SK-N-SH (cell line): ENCODE data around the gene CFAP210. TPM values are rescaled to one million over a fixed set of nuclear protein-coding genes. Genes with fewer than 3 reads are reported as not detected.

ENCODE experiments used
- CTCF ChIA-PET: fragments of 300-600, 350-600 bp; formaldehyde crosslinking; extraction: SDS; loops from one replicate; lab custom pipeline; 2021; lab: Yijun Ruan, JAX
- POLR2A ChIA-PET: fragments of 350-600 bp; sonication (Branson Sonifier 250); formaldehyde crosslinking; extraction: SDS; loops from one replicate; lab custom pipeline; 2020; ENCODE audit warnings: antibody characterized with exemption, inconsistent platforms; lab: Yijun Ruan, JAX
- DNase-seq: peaks from one replicate; pipeline ENCODE4 v3.0.0; 2012
- H2AFZ ChIP-seq: fragments of 200-600 bp; sonication (generic); 2 replicates; pipeline ENCODE4 v1.8.1; 2016; ENCODE audit warnings: antibody characterized with exemption, mild to moderate bottlenecking, low read depth
- H3F3A ChIP-seq: fragments of 200-600 bp; sonication (generic); replicated peaks from 2 replicates; pipeline ENCODE3; 2016; ENCODE audit warnings: antibody characterized with exemption, mild to moderate bottlenecking; ENCODE audit not compliant: insufficient read depth
- H3K27ac ChIP-seq, 2 experiments: fragments of 200-500 bp in 1 of 2; fragments of 200-600 bp in 1 of 2; sonication (Bioruptor generic) in 1 of 2; sonication (generic), shearing (Covaris generic) in 1 of 2; 2 replicates each; pipeline versions ENCODE4 v1.5.1 to v1.6.1; 2014 to 2016; ENCODE audit warnings: low read depth in 2 of 2, inconsistent platforms in 1 of 2, low read length in 1 of 2, mild to moderate bottlenecking in 1 of 2, mixed read lengths in 1 of 2
- H3K27me3 ChIP-seq: fragments of 200-600 bp; sonication (generic), shearing (Covaris generic); 2 replicates; pipeline ENCODE4 v1.6.1; 2016; ENCODE audit warnings: mixed run types; ENCODE audit not compliant: insufficient read depth
- H3K36me3 ChIP-seq, 2 experiments: fragments of 200-500 bp in 1 of 2; fragments of 200-600 bp in 1 of 2; sonication (Bioruptor generic) in 1 of 2; sonication (generic) in 1 of 2; replicated peaks in 1 of 2; 2 replicates each; pipeline versions ENCODE3 to v1.5.1; 2014 to 2016; ENCODE audit warnings: low read length in 1 of 2, mild to moderate bottlenecking in 1 of 2; ENCODE audit not compliant: insufficient read depth in 2 of 2, control insufficient read depth in 1 of 2
- H3K4me1 ChIP-seq, 2 experiments: fragments of 200-500 bp in 1 of 2; fragments of 200-600 bp in 1 of 2; sonication (Bioruptor generic) in 1 of 2; sonication (generic), shearing (Covaris generic) in 1 of 2; 2 replicates each; pipeline versions ENCODE4 v1.5.1 to v1.6.1; 2014 to 2016; ENCODE audit warnings: low read depth in 1 of 2, low read length in 1 of 2, mixed run types in 1 of 2; ENCODE audit not compliant: insufficient read depth in 2 of 2, control insufficient read depth in 1 of 2
- H3K4me2 ChIP-seq: fragments of 200-600 bp; sonication (generic), shearing (Covaris generic); 2 replicates; pipeline ENCODE4 v1.6.1; 2017; ENCODE audit warnings: mixed run types
- H3K4me3 ChIP-seq, 2 experiments: fragments of 200-500 bp in 1 of 2; fragments of 200-600 bp in 1 of 2; sonication (Bioruptor generic) in 1 of 2; sonication (generic), shearing (Covaris generic) in 1 of 2; 2 replicates each; pipeline versions ENCODE4 v1.5.1 to v1.8.1; 2014 to 2016; ENCODE audit warnings: low read depth in 2 of 2, inconsistent platforms in 1 of 2, low read length in 1 of 2, mild to moderate bottlenecking in 1 of 2, mixed read lengths in 1 of 2, moderate library complexity in 1 of 2
- H3K79me2 ChIP-seq: fragments of 200-600 bp; sonication (generic); 2 replicates; pipeline ENCODE4 v1.8.1; 2017; ENCODE audit warnings: mild to moderate bottlenecking; ENCODE audit not compliant: insufficient read depth
- H3K9ac ChIP-seq: fragments of 200-600 bp; sonication (generic); 2 replicates; pipeline ENCODE4 v1.6.1; 2017; ENCODE audit warnings: mixed run types
- H3K9me2 ChIP-seq: fragments of 200-600 bp; sonication (generic); 2 replicates; pipeline ENCODE4 v1.6.1; 2017; ENCODE audit warnings: mixed run types
- H3K9me3 ChIP-seq: fragments of 200-600 bp; sonication (generic); 2 replicates; pipeline ENCODE4 v1.6.1; 2017; ENCODE audit warnings: mixed run types, mild to moderate bottlenecking, moderate library complexity
- H4K20me1 ChIP-seq: fragments of 200-600 bp; sonication (generic); 2 replicates; pipeline ENCODE4 v1.6.1; 2017; ENCODE audit warnings: mild to moderate bottlenecking, mixed run types; ENCODE audit not compliant: insufficient read depth
- CHD2 ChIP-seq: fragments of 150-350 bp; IDR thresholded peaks from 2 replicates; pipeline ENCODE4 v1.6.1; 2018; ENCODE audit warnings: low read length; ENCODE audit not compliant: partially characterized antibody
- FOSL2 ChIP-seq: IDR thresholded peaks from 2 replicates; pipeline ENCODE4 v1.4.0; 2012; ENCODE audit warnings: low read depth, mild to moderate bottlenecking, moderate library complexity, borderline replicate concordance
- FOXM1 ChIP-seq: IDR thresholded peaks from 2 replicates; pipeline ENCODE4 v1.4.0; 2012; ENCODE audit warnings: low read depth, mild to moderate bottlenecking
- GABPA ChIP-seq: IDR thresholded peaks from 2 replicates; pipeline ENCODE4 v1.4.0; 2012; ENCODE audit warnings: low read depth, mild to moderate bottlenecking
- GATA2 ChIP-seq: sonication (generic); formaldehyde crosslinking; IDR thresholded peaks from 2 replicates; pipeline ENCODE4 v1.5.0; 2020; ENCODE audit warnings: mild to moderate bottlenecking, missing genetic modification reagents
- JUND ChIP-seq: IDR thresholded peaks from 2 replicates; pipeline ENCODE4 v1.4.0; 2012
- MEF2A ChIP-seq: IDR thresholded peaks from 2 replicates; pipeline ENCODE4 v1.4.0; 2012; ENCODE audit warnings: low read depth, borderline replicate concordance
- NRF1 ChIP-seq: IDR thresholded peaks from 2 replicates; pipeline ENCODE4 v1.6.1; 2012; ENCODE audit warnings: low read depth, mild to moderate bottlenecking, low read length
- POLR2AphosphoS5 ChIP-seq: IDR thresholded peaks from 2 replicates; pipeline ENCODE4 v1.6.1; 2012; ENCODE audit warnings: low read depth, low read length
- RFX5 ChIP-seq: IDR thresholded peaks from 2 replicates; pipeline ENCODE4 v1.6.1; 2012; ENCODE audit warnings: mild to moderate bottlenecking, improper control_type of control experiment, low read length
- RXRA ChIP-seq: IDR thresholded peaks from 2 replicates; pipeline ENCODE4 v1.4.0; 2012; ENCODE audit warnings: low read depth, mild to moderate bottlenecking, borderline replicate concordance
- SIN3A ChIP-seq: IDR thresholded peaks from 2 replicates; pipeline ENCODE4 v1.6.1; 2012; ENCODE audit warnings: low read depth, mild to moderate bottlenecking, low read length, moderate library complexity, borderline replicate concordance
- TAF1 ChIP-seq: IDR thresholded peaks from 2 replicates; pipeline ENCODE4 v1.6.1; 2012; ENCODE audit warnings: low read depth, mild to moderate bottlenecking, low read length, moderate library complexity, borderline replicate concordance
- TCF12 ChIP-seq: IDR thresholded peaks from 2 replicates; pipeline ENCODE4 v1.4.0; 2012
- YY1 ChIP-seq: IDR thresholded peaks from 2 replicates; pipeline ENCODE4 v1.4.0; 2012; ENCODE audit warnings: low read depth, mild to moderate bottlenecking
- WGBS: methylation state at CpG from one replicate; pipeline ENCODE4 v1.1.6; 2017; ENCODE audit warnings: low lambda C conversion rate; 5-methylcytosine and 5-hydroxymethylcytosine counted together
- polyA plus RNA-seq, 3 experiments: library from polyadenylated mRNA; depleted of rRNA; stranded (reverse); fragments of >200 nt; gene quantifications; 2 replicates each; pipeline ENCODE4 v1.2.3, GENCODE V29; 2012
- TF ChIP-seq, protein P1 (sequence below): IDR thresholded peaks from 2 replicates; pipeline ENCODE4; 2012
- TF ChIP-seq, protein P2 (sequence below): IDR thresholded peaks from 2 replicates; pipeline ENCODE4 v1.4.0; 2012; ENCODE audit warnings: low read depth, borderline replicate concordance
- TF ChIP-seq, protein P3 (sequence below): fragments of 150-350 bp; IDR thresholded peaks from 2 replicates; pipeline ENCODE4 v1.6.1; 2017; ENCODE audit warnings: antibody characterized with exemption, low read length, low read depth, borderline replicate concordance
- TF ChIP-seq, protein P4 (sequence below): fragments of 200-600 bp; sonication (generic); IDR thresholded peaks from 2 replicates; pipeline ENCODE4 v1.6.1; 2017; ENCODE audit warnings: antibody characterized with exemption, mild to moderate bottlenecking, moderate library complexity
- TF ChIP-seq, protein P5 (sequence below): IDR thresholded peaks from 2 replicates; pipeline ENCODE4 v1.4.0; 2012; ENCODE audit warnings: low read depth, borderline replicate concordance

Gene CFAP210
- polyA plus RNA-seq, 1 of the 3 experiments (the other 2 are of a cell fraction), result 0.03 TPM

DNA sequence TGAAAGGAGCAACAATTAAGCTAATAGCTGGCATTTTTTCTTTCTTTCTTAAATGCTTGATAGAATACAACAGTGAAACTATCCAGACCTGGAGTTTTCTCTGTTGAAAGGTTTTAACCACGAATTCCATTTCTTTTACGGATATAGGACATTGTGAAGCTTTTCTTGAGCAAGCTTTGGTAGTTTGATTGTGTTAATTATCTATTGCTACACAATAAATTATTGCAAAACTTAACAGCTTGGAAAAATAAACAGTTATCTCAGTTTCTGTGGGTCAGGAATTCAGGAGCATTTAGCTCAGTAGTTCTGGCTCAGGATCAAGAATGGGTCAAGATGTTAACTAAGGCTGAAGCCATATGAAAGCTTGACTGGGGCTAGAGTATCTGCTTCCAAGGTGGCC, 11.7 kb upstream of the CFAP210 start:
- H2AFZ ChIP-seq, result no peak overlapping the region
- no peak for TF ChIP-seq RXRA
- TF ChIP-seq POLR2AphosphoS5, result no peak
- TF ChIP-seq, protein P1, sequence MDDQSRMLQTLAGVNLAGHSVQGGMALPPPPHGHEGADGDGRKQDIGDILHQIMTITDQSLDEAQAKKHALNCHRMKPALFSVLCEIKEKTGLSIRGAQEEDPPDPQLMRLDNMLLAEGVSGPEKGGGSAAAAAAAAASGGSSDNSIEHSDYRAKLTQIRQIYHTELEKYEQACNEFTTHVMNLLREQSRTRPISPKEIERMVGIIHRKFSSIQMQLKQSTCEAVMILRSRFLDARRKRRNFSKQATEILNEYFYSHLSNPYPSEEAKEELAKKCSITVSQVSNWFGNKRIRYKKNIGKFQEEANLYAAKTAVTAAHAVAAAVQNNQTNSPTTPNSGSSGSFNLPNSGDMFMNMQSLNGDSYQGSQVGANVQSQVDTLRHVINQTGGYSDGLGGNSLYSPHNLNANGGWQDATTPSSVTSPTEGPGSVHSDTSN, result peak; percentile 30; the same call in 1 of the 2 replicates
- TF ChIP-seq TCF12, result peak; percentile 70
- TF ChIP-seq YY1, result no peak
- TF ChIP-seq, protein P2, sequence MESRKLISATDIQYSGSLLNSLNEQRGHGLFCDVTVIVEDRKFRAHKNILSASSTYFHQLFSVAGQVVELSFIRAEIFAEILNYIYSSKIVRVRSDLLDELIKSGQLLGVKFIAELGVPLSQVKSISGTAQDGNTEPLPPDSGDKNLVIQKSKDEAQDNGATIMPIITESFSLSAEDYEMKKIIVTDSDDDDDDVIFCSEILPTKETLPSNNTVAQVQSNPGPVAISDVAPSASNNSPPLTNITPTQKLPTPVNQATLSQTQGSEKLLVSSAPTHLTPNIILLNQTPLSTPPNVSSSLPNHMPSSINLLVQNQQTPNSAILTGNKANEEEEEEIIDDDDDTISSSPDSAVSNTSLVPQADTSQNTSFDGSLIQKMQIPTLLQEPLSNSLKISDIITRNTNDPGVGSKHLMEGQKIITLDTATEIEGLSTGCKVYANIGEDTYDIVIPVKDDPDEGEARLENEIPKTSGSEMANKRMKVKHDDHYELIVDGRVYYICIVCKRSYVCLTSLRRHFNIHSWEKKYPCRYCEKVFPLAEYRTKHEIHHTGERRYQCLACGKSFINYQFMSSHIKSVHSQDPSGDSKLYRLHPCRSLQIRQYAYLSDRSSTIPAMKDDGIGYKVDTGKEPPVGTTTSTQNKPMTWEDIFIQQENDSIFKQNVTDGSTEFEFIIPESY, result no peak
- TF ChIP-seq FOXM1, result no peak
- no peak for TF ChIP-seq FOSL2
- TF ChIP-seq, all 33 proteins: peak for 2
- peaks cover 9 to 13% of the 10 kb centered on the region in 2 experiments for H3K36me3 ChIP-seq
- no peak overlapping the region for H3K9ac ChIP-seq
- H3K4me2 ChIP-seq, result no peak overlapping the region
- no peaks in the 10 kb centered on the region for H3K79me2 ChIP-seq
- no peaks in the 10 kb centered on the region for H4K20me1 ChIP-seq
- ChIA-PET POLR2A (interaction anchor here (1.2 to 1.5 kb wide), 2 partner anchors 9 to 10 kb away, joined by 3 to 5 read pairs; no protein-coding TSS in a partner anchor), CTCF (interaction anchor here (1.0 to 1.6 kb wide), 2 partner anchors 13 to 68 kb away, joined by 3 to 9 read pairs; no protein-coding TSS in a partner anchor)
- no peaks in the 10 kb centered on the region for H3K27me3 ChIP-seq
- peaks cover 8% of the 10 kb centered on the region for H3F3A ChIP-seq
- no peaks in the 10 kb centered on the region for H3K9me3 ChIP-seq
- H3K4me3 ChIP-seq, result no peak overlapping the region
- H3K4me1 ChIP-seq, result no peaks in the 10 kb centered on the region; a peak in 1 of 4 replicates
- no peak overlapping the region for H3K27ac ChIP-seq
- no peaks in the 10 kb centered on the region for H3K9me2 ChIP-seq
- WGBS, result 46% methylated on average over 2 of the region's 2 CpGs
- DNase-seq, result no peak

DNA sequence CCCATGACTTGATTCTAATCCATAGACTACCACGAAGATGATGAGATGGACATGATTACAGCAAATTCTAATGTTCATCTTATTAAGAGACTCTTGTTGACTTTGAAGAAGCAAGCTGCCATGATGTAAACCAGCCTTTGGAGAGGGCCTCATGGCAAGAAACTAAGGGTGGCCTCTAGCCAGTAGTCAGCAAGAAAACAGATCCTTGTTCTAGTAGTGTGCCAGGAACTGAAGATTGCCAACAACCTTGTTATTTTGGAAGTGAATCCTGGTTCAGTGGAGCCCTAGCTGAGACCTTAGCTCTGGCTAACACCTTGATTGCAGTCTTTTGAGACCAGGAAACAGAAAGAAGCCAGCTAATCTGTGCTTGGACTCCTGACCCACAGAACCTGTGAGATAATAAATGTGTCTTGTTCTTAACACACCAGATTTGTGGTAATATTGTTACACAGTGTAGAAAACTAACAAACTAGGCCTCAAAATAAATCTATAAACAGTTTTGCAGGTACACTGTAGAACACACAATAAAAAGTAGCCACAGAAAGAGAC, 10.0 kb upstream of the CFAP210 start:
- H3K4me2 ChIP-seq, result no peak overlapping the region
- ChIA-PET POLR2A (interaction anchor here (1.4 kb wide), 1 partner anchor 11 kb away, joined by 3 read pairs; no protein-coding TSS in a partner anchor), CTCF (interaction anchor here (1.5 kb wide), 1 partner anchor 11 kb away, joined by 6 read pairs; no protein-coding TSS in a partner anchor)
- 83% methylated on average over 1 of the region's 1 CpG for WGBS
- H2AFZ ChIP-seq, result no peak overlapping the region
- H3K9me2 ChIP-seq, result no peaks in the 10 kb centered on the region
- no peak overlapping the region for H3K27ac ChIP-seq
- H3K9ac ChIP-seq, result no peak overlapping the region
- H3K36me3 ChIP-seq, result peaks cover 7 to 17% of the 10 kb centered on the region in 2 experiments
- DNase-seq, result no peak
- H3K9me3 ChIP-seq, result no peaks in the 10 kb centered on the region
- no peaks in the 10 kb centered on the region for H4K20me1 ChIP-seq
- H3K4me1 ChIP-seq, result no peaks in the 10 kb centered on the region; a peak in 1 of 4 replicates
- peaks cover 8% of the 10 kb centered on the region for H3F3A ChIP-seq
- no peaks in the 10 kb centered on the region for H3K79me2 ChIP-seq
- H3K27me3 ChIP-seq, result no peaks in the 10 kb centered on the region
- no peak overlapping the region for H3K4me3 ChIP-seq
- TF ChIP-seq CHD2 (no peak), YY1 (no peak), RXRA (no peak), MEF2A (no peak), JUND (no peak), SIN3A (no peak), TAF1 (no peak), RFX5 (no peak), TCF12 (no peak), FOSL2 (no peak), NRF1 (no peak), GABPA (no peak), GATA2 (CRISPR knock-in tag) (no peak), FOXM1 (no peak)
- TF ChIP-seq, protein P3, sequence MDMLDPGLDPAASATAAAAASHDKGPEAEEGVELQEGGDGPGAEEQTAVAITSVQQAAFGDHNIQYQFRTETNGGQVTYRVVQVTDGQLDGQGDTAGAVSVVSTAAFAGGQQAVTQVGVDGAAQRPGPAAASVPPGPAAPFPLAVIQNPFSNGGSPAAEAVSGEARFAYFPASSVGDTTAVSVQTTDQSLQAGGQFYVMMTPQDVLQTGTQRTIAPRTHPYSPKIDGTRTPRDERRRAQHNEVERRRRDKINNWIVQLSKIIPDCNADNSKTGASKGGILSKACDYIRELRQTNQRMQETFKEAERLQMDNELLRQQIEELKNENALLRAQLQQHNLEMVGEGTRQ, result no peak
- TF ChIP-seq, protein P4, sequence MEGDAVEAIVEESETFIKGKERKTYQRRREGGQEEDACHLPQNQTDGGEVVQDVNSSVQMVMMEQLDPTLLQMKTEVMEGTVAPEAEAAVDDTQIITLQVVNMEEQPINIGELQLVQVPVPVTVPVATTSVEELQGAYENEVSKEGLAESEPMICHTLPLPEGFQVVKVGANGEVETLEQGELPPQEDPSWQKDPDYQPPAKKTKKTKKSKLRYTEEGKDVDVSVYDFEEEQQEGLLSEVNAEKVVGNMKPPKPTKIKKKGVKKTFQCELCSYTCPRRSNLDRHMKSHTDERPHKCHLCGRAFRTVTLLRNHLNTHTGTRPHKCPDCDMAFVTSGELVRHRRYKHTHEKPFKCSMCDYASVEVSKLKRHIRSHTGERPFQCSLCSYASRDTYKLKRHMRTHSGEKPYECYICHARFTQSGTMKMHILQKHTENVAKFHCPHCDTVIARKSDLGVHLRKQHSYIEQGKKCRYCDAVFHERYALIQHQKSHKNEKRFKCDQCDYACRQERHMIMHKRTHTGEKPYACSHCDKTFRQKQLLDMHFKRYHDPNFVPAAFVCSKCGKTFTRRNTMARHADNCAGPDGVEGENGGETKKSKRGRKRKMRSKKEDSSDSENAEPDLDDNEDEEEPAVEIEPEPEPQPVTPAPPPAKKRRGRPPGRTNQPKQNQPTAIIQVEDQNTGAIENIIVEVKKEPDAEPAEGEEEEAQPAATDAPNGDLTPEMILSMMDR, result no peak
- TF ChIP-seq, protein P5, sequence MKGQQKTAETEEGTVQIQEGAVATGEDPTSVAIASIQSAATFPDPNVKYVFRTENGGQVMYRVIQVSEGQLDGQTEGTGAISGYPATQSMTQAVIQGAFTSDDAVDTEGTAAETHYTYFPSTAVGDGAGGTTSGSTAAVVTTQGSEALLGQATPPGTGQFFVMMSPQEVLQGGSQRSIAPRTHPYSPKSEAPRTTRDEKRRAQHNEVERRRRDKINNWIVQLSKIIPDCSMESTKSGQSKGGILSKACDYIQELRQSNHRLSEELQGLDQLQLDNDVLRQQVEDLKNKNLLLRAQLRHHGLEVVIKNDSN, result no peak
